Erythroblast (primary cell): Measurements from ENCODE around the gene PRKG1.

Experiments
- DNase-seq, 2 experiments: peaks; one replicate each; lab custom pipeline; 2025; lab: John Stamatoyannopoulos, UW
- GATA1 ChIP-seq: IDR thresholded peaks from 2 replicates; pipeline ENCODE4 v1.6.1; 2011; ENCODE audit warnings: low read depth, mild to moderate bottlenecking, control low read depth, low read length, moderate library complexity
- POLR2A ChIP-seq: IDR thresholded peaks from 2 replicates; pipeline ENCODE4 v1.6.1; 2011; ENCODE audit warnings: mild to moderate bottlenecking, low read length

PRKG1 gene

DNA sequence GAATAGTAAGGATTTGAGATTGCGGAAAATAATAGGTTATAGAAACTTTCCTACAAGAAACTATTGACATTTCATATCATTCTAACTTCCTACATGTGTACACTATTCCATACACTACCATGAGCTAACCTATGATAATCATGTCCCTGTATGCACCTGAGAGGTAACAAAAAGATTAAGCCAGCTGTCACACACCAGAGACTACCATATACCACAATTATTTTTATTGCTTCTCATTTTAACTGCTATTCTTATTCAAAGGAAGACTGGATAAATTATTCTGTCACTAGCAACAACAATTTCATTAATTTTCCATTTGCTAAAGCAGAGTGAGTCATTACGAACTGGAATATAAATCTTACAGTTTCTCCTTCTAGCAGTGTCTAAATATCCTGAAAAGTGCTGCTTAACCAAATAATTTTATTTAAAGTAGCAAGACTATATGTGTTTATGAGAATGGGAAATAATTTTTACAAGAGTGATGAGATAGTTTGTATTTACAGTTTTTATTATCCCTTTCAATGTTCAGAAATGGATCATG, 1004.2 kb downstream of the PRKG1 start:
- no peak for TF ChIP-seq POLR2A
- TF ChIP-seq GATA1, result no peak
- DNase-seq, result no peak

DNA sequence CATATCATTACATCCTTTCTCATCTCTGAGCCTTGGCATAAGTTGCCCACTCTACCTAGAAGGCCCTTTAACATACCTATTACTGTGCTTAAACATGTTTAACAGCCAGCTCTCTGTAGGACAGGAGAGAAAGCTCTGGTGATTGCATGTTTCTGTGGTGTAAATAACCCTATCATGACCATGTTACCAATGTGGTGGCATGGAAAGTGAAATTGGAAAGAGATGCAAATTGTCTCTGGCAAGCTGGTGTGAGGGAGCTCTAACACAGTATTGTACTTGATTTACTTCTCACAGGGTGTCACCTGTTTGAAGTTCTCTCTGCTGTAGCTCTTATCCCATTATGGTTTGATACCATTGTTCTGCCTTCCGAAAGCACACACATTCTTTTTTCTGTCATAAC, 1008.0 kb downstream of the PRKG1 start:
- DNase-seq, result no peak
- TF ChIP-seq GATA1, result no peak
- no peak for TF ChIP-seq POLR2A

DNA sequence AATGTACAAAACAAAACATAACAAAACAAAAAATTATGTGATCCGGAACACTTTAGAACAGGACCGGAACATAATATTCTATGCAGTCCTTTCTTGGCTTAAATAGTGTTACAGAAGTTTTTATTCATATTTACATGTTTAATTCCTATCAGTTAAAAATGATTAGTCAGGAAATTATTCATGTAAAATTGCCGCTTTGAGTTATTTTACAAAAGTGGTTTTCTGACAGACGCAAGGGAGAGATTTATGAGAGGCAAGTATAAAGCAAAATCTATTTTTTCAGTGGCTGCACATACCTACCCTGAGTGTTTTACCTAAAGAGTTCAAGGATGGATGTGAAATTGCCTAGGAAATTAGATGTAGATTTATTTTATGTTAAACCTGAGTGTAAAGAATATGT, 1009.1 kb downstream of the PRKG1 start:
- no peak for DNase-seq
- TF ChIP-seq POLR2A (no peak), GATA1 (no peak)

DNA sequence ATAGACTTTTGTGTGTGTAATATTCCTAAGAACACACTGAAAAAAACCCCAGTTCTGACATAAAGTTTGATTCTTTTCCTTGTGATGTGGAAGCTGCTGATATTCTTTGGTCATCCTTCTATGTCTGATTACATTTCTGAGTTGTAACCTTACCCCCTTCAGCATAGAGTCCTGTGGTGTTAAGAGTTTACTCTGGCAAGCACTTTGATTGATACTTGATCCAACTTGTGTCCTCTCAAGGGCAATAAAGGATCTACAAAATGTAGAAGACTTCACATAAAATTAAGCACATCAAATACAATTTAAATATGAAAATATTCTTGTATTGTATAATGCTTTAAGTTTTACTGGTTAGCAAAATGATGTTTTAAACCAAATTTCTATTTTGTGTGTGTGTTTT, 1018.1 kb downstream of the PRKG1 start:
- no peak for DNase-seq
- TF ChIP-seq GATA1 (no peak), POLR2A (no peak)

DNA sequence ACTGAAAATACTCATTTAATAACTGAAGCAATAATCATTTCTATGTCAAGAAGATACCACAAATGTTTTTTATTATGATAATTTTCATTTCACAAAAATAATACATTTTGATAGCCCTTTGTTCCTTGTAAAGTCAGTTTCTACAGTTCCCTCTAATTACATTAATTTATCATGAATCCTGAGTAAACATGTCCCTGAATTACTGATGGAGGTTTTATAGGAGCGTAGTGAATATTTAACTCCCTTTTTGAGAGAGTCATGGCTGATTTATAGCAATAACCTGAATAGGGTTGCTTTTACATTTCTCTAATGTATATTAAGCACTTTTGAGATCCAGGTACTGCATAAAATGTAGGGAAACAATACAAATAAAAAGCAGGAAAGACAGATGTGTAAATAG, 1023.8 kb downstream of the PRKG1 start:
- TF ChIP-seq GATA1 (no peak), POLR2A (no peak)
- DNase-seq, result no peak

DNA sequence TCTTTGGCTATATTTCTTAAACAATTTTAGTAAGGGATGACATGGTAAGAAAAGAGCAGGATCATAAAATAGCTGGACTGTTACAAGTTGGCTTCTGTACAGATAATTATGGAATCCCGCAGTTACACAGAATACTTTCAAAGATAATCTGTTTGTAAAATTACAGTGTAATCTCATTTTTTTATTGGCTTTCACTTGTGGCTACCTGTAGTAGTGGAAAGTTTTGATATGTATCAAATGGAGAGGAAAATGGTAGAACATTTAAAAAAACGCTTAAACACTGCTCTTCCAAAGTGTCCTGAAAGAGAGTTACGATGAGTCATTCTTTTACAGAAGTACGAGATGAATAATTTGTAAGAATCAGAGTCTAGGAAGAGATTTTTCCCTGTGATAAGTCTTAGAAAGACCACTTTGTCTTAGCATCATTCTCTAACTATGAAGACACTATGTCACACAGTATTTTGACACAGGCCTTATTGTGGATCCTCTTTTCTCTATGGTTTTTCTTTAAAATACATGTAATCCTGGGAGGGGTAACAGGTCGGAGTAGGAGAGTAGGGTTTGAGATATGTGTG, 1024.8 kb downstream of the PRKG1 start:
- TF ChIP-seq GATA1 (no peak), POLR2A (no peak)
- DNase-seq, result no peak

DNA sequence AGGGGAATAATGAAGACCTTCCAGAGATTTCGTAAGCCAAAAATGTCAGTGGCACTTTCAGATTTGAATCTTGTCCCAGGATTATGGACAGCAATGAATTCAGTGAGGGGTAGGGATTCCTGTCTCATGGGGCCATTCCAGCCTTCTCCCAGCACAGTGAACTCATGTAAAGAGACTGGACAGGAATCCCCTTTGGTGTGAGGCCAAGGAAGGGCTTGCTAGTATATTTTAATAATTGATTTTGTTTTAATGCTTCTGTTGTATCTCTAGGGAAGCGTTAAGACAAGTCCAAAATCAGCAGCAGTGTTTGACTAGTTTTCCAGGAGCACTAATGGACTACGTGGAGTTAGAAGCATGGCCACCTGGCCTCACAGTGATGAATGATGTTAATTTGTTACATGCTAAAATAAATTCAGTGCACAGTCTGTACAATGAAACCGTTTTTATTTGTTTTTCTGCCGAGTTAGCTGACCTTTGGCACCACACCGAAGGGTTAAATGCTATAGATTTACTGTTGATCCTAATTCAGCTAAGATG, 1025.8 kb downstream of the PRKG1 start:
- no peak for TF ChIP-seq GATA1
- TF ChIP-seq POLR2A, result no peak
- no peak for DNase-seq

DNA sequence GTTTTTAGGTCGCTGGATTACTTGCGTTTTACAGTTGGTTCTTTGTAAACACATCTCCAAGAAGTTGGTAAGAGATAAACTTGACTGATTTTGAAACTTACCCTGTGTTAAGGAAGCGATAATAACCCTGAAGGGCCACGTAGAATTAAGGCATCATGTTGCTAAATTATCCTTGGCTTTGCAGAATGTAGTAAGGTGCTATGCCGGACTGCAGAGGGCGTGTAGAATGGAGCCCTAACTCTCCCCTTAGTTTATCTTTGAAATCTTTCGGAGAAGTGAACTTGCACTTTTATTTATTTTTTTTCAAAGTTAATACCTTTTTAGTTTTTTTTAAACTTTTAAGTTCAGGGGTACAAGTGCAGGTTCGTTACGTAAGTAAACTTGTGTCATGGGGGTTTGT, 1031.0 kb downstream of the PRKG1 start:
- no peak for DNase-seq
- TF ChIP-seq POLR2A (no peak), GATA1 (no peak)

DNA sequence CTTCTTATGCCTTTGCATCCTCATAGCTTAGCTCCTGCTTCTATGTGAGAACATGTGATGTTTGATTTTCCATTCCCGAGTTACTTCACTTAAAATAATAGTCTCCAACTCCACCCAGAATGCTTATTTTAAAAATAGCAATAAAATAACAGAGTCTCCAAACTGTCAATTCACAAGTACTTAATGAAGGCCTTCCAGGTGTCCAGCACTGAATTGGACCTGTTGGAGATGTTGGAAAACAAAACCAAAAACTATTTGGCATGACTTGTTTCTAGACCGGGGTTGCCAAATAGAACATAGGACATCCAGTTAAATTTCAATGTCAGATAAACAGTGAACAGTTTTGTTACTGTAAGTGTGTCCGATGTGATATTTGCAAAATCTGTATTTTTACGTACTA, 1031.7 kb downstream of the PRKG1 start:
- TF ChIP-seq POLR2A (no peak), GATA1 (no peak)
- DNase-seq, result no peak

DNA sequence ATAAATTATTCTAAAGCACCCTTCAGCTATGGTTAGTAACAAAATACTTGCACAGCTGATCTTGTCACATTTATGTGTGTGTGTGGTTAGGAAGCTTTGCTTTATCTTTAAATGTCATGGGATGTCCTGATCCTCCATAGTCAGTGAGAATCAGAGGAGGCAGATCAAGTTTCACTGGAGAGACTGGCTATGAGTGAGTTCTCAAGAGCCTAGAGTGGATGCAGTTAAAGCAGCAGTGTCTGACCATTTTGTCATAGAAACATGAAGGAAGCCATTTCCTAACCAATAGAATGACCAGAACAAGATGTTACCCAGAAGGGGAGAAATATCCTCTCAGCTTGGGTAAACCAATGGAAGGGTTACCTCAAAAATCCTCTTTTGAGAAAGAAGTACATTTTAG, 1032.6 kb downstream of the PRKG1 start:
- TF ChIP-seq GATA1 (no peak), POLR2A (no peak)
- no peak for DNase-seq

DNA sequence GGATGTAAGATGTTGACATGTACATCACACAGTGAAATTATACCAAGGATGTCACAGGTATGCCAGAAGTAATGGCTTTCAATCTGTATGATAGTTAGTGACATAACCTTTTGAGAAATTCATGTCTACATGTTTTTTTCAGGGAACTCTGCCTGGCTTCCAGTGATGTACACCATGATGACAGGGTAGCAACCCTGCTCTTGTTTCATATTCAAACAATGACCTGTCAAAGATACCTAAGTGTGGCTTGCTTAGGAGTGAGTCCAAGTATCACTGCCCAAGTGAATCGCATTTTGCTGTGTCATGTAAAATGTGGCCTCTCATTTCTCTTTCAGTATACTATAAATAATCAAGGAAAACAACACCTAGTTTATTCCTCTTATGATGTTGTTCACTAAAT, 1033.9 kb downstream of the PRKG1 start:
- no peak for DNase-seq
- TF ChIP-seq GATA1 (no peak), POLR2A (no peak)

DNA sequence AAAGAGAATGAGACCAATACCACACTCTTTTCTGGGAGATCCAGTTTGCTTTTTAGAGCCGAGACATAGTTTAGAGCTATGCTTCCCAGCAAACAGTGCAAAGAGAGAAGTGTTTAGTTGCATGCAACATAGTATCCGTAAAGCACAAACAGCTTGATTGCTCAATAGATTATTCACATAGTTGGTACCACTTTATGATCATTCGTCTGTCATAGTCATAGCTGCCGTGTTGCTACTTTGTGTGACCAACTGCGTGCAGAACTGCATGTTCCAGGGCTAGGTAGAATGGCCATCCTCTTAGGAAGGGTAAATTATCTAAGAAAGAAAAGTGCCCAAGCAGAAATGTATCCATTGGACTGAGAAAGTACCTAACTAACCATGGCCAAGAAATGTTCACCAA, 1036.3 kb downstream of the PRKG1 start:
- TF ChIP-seq POLR2A (no peak), GATA1 (no peak)
- no peak for DNase-seq

DNA sequence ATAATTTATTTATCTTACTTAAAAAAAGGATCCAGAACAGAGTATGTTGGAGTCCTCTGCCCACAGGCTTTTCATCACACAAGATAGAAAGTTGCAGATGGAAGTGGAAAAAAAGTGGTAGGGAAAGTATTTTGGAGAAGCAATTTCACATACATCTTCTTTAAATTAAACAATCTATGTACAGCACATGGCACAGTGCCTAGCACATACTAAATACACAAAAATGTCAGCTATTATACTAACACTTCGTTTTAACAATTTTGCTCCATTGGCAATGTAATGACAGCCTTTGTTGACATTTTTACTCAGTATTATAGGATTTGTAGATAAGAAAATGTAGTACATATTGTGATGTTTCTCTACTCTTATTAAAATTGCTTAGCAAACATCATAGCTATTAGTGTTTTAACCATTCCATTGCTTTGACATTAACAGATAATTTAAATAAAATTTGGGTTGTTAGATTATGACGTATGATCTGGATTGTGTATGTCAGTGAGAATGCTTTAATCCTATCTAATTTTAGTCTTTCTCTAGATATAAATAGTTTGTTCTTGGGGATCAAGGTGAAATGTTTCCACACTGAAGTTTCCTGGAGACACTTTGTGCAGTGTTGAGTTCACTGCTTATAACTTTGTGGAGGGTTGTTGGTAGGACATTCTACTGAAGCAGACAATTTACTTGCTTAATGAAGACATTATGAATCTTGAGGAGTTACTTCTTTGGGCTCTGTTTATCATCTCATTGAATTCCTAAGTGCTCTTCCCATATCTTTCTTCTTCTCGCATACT, 1037.0 kb downstream of the PRKG1 start:
- no peak for DNase-seq

DNA sequence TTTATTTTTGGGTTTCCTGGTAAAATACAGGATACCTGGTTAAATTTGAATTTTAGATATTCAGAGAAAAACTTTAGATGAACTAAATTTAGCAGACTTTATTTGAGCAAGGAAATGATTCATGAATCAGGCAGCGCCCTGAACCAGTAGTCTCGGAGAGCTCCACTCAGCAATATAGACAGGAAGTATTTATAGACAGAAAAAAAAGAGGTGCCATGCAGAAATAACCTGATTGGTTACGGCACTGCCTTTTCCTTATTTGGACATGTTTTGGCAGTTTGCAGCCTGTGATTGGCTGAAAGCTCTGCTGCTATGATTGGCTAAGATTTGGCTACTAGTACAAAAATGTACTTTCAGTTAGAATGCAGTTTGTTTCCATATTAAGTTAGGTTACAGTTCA, 1041.5 kb downstream of the PRKG1 start:
- DNase-seq, result peak in 1 of 2 experiments; percentile 4

More for the DNA sequence above, 1037.0 kb downstream of the PRKG1 start:
- TF ChIP-seq POLR2A (no peak), GATA1 (no peak)

More for the DNA sequence above, 1041.5 kb downstream of the PRKG1 start:
- TF ChIP-seq GATA1 (no peak), POLR2A (no peak)
